Coronary artery (tissue), 2 donors: ENCODE measurements around the gene LMAN2.

Experiments used
- DNase-seq: peaks from one replicate; pipeline ENCODE4 v3.0.0-alpha.2; 2017; ENCODE audit warnings: low spot score
- H3K27ac ChIP-seq, 2 donors: fragments of 200-600 bp; sonication (generic); one replicate each; pipeline ENCODE4 v1.5.1; 2016 to 2019
- H3K4me3 ChIP-seq: fragments of 200-600 bp; sonication (generic); 2 replicates; pipeline ENCODE4 v1.5.1; 2016; ENCODE audit warnings: mild to moderate bottlenecking, moderate library complexity
- TF ChIP-seq, protein P1 (sequence below): fragments of 200-600 bp; sonication (generic); IDR thresholded peaks from one replicate; pipeline ENCODE4 v1.5.1; 2019; ENCODE audit warnings: antibody characterized with exemption

LMAN2 gene

DNA sequence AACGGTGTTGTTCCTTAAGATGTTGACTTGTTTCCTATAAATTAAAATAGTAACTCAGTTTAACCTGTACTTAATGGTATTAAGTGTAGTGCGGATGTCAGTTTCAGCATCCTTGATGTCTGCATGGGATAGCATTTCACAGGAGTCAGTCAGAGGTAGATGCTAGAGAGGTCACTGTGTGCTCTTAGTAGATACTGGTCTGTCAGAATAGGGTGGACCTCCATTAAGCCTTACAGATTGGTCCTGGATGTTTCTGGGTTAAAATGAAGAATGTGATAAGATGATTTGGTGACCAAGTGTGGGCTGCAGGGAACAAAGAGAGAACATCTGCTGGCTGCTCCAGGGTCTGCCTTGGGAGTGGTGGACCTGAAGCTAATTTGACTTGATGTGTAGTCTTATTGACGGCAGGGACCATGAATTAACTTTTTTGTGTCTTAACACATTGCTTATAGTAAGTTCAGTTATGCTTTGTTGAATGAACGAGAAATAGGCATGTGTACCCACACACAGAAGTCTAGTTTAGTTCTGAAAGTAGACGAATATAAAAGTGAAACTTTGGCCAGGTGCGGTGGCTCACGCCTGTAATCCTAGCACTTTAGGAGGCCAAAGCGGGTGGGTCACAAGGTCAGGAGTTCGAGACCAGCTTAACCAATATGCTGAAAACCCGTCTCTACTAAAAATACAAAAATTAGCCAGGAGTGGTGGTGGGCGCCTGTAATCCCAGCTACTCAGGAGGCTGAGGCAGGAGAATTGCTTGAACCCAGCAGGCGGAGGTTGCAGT, 60.5 kb downstream of the LMAN2 start:
- Histone ChIP-seq H3K27ac (no peak overlapping the region), H3K4me3 (no peak overlapping the region)
- DNase-seq, result no peak
- TF ChIP-seq, protein P1, sequence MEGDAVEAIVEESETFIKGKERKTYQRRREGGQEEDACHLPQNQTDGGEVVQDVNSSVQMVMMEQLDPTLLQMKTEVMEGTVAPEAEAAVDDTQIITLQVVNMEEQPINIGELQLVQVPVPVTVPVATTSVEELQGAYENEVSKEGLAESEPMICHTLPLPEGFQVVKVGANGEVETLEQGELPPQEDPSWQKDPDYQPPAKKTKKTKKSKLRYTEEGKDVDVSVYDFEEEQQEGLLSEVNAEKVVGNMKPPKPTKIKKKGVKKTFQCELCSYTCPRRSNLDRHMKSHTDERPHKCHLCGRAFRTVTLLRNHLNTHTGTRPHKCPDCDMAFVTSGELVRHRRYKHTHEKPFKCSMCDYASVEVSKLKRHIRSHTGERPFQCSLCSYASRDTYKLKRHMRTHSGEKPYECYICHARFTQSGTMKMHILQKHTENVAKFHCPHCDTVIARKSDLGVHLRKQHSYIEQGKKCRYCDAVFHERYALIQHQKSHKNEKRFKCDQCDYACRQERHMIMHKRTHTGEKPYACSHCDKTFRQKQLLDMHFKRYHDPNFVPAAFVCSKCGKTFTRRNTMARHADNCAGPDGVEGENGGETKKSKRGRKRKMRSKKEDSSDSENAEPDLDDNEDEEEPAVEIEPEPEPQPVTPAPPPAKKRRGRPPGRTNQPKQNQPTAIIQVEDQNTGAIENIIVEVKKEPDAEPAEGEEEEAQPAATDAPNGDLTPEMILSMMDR, result no peak

DNA sequence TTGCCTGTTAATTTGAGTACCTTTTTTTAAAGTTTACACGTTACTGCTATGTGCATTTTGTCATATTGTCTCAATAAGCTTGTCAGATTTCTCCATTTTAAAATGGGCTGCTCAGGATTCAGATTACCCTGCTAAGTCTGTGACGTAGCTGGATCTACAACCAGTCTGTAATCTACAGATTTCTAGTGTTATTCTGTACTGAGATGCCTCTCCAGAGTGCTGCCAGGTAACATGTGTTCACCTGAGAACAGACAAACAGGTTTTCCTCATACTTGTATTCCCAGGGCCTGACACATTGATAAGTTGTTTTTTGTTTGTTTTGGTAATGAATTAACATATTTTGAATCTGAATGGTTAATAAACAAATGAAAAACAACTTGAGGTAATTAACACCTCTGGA, 63.3 kb downstream of the LMAN2 start:
- TF ChIP-seq, protein P1, result no peak
- Histone ChIP-seq H3K4me3 (no peak overlapping the region), H3K27ac (no peak overlapping the region)
- no peak for DNase-seq
